GM18511 (cell line): ENCODE results near the gene TTLL12.

Experiments
- ATAC-seq: cut with Tn5 transposase; IDR thresholded peaks from one replicate; pipeline ENCODE4 v1.9.1; 2021; ENCODE audit warnings: mild to moderate bottlenecking, moderate library complexity; ENCODE audit not compliant: unreplicated experiment

TTLL12 gene

GRCh38 chr22:43200555-43200954, 13.6 kb upstream of the TTLL12 start:
- ATAC-seq: no peak

GRCh38 chr22:43200031-43200430, 13.1 kb upstream of the TTLL12 start:
- ATAC-seq: no peak

GRCh38 chr22:43199541-43199940, 12.6 kb upstream of the TTLL12 start:
- no peak for ATAC-seq

DNA sequence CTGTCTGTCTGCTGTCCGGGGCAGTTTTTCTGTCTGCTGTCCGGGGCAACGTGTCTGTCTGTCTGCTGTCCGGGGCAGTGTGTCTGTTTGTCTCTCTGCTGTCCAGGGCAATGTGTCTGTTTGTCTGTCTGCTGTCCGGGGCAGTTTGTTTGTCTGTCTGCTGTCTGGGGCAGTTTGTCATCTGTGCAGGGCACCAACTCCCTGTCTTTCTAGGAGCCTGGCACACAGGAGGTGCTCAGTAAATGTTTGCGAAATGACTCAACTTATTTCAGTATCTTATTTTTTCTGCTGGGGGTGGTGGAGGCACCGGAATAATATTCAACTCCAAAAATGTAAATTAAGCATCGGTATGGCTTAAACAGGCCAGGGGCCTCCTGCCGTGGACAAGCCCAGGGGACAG, 12.0 kb upstream of the TTLL12 start:
- no peak for ATAC-seq

- ATAC-seq: no peak
Measured at GRCh38 chr22:43198126-43198525, 11.2 kb upstream of the TTLL12 start.

- ATAC-seq: no peak
Measured at GRCh38 chr22:43197271-43197941, 10.5 kb upstream of the TTLL12 start.

GRCh38 chr22:43191831-43192230, 4.9 kb upstream of the TTLL12 start:
- ATAC-seq: no peak

- ATAC-seq: no peak
Measured at GRCh38 chr22:43188829-43189545, 2.1 kb upstream of the TTLL12 start.

- peak; percentile 84 for ATAC-seq
Measured at GRCh38 chr22:43187171-43188099, 501 bp upstream of the TTLL12 start.

DNA sequence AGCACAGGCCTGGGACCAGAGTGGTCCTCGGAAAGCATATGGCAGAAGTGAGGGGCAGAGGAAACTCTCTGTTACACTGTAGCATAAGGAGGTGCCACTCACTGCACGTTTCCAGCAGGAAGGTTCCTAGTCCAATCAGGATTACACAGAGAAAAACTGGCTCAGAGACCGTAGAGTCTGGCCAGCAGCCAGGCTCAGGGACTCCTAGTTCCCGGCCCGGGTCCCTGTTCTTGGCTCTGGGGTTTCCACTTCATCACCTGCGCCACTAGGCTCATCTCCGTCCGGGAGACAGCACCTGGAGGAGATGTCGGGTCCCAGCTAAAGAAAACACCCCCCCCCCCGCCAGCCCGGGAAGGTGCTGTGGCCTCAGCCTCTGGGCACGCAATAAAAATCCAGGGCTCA, 1.1 kb downstream of the TTLL12 start:
- no peak for ATAC-seq

- ATAC-seq: no peak
Measured at GRCh38 chr22:43183496-43184277, 3.2 kb downstream of the TTLL12 start.

DNA sequence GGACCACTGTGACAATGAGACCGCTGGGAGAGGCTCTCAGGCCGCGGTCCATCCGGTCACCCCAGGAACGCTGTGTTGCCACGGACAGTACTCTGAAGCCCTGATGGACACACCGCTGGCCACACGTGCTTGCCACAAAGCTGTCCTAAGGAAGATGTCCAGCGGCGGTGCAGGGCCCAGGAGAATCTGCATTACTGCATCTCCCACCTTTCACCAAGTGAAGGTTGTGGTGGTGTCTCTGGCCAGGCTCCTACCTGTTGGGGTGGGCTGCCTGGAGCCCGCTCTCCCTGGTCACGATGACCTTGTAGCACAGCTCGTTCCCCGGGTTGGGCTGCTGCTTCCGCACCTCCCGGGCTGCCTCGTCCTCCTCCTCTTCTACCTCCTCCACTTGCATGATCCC, 4.2 kb downstream of the TTLL12 start:
- ATAC-seq: no peak

GRCh38 chr22:43182118-43182517, 4.8 kb downstream of the TTLL12 start:
- ATAC-seq: no peak

DNA sequence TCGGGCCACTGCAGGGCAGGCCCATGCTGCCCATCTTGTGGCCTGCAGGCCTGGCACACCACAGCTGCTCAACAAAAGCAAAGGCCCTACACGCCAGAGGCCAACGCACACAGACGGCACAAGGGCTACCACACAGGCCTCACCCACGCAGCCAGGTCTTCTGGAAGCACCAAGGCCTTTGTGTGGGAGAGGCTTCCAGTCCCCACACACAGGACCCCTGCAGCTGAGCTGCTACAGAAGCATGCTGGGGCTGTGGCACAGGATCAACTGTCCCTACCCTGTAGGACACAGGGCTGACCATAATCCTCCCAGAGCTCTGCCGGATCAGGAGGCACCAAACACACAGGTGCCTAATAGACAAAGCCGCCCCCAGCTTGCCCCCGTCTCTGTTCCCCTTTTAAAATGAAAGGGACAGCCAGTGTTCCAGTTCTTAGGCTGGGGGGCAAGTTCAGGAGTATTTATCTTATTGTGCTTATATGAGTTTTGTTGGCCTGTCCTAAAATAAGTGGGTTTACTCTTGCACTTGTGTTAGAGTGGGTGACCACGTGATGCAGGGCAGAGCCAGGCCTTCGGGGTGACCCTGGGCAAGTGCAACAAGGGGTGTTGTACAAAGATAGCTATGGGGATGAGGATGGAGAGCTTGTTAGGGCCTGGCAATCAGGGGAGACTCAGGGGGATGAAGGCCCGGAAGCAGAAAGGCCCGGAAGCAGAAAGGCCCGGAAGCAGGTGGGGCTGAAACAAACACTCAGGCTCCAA, 5.4 kb downstream of the TTLL12 start:
- no peak for ATAC-seq

DNA sequence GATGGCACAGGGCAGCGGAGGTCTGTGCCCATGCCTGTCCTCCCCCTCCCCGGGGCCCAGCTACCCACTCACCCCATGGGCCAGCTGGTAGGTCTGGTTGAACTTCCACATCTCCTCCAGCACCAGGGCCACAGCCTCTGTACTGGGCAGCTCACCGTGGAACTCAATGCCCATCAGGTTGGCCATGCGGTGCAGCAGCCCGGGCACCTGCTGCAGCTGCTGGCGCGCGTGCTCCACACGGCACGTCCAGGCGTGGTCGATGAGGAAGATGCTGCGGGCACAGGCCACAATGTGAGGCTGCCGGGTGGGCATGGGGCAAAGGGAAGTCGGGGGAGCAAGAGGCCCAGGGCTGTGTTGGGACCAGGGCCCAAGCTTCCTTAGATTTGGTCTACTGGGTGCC, 6.3 kb downstream of the TTLL12 start:
- no peak for ATAC-seq

- ATAC-seq: no peak
Measured at GRCh38 chr22:43179911-43180195, 7.1 kb downstream of the TTLL12 start.

GRCh38 chr22:43179146-43179910, 7.6 kb downstream of the TTLL12 start:
- no peak for ATAC-seq

DNA sequence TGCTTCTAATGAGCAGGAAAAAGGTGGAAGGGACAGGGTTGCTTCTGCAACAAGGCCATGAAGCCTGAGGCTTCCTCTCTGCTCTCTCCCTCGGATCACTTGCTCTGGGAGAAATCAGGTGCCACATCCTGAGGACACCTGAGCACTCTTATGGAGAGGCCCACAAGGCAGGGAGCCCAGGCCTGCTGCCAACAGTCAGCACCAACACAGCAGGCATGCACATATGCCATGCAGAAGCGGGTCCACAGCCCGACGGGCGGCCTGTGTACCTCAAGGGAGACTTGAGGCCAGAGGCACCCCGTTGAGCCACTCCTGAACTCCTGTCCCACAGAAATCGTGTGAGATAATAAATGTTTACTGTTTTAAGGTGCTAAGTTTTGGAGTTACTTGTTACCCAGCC, 9.5 kb downstream of the TTLL12 start:
- ATAC-seq: no peak

DNA sequence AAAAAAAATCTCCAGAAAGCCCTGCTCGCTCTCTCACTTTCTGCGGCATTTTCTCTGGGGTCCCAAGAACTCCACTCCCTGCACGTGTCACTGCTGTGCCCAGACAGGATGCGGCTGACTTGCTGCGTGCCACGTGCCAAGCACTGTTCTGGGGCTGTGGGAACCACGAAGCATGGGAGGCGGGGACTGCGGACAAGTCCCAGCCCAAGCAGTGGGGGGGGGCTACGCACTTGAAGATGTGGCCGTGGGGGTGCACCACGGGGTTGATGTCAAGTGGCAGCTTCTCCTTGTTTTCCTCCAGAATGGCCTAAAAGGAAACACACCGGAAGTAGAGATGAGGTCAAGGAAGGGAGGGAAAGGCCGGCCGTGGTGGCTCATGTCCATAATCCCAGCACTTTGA, 10.8 kb downstream of the TTLL12 start:
- ATAC-seq: no peak
